Ovary (tissue), 3 donors: ENCODE data around the gene PKN1.

Source experiments
- EP300 ChIP-seq: sonication (generic); formaldehyde crosslinking; IDR thresholded peaks from one replicate; pipeline ENCODE4 v1.6.1; 2017; ENCODE audit warnings: antibody characterized with exemption
- POLR2A ChIP-seq: fragments of 450-650 bp; IDR thresholded peaks from one replicate; pipeline ENCODE4 v1.6.1; 2017; ENCODE audit warnings: antibody characterized with exemption, mild to moderate bottlenecking, moderate library complexity
- TF ChIP-seq, protein P1 (sequence below), 3 donors: fragments of 450-650 bp in 2 of 3; fragments of 200-600 bp in 1 of 3; IDR thresholded peaks; one replicate each; pipeline versions ENCODE4 v1.5.1 to v1.8.0; 2016 to 2022; ENCODE audit warnings: antibody characterized with exemption in 3 of 3, mild to moderate bottlenecking in 1 of 3
- donor health status: DM: no; HTN: no; CAD: no.

DNA sequence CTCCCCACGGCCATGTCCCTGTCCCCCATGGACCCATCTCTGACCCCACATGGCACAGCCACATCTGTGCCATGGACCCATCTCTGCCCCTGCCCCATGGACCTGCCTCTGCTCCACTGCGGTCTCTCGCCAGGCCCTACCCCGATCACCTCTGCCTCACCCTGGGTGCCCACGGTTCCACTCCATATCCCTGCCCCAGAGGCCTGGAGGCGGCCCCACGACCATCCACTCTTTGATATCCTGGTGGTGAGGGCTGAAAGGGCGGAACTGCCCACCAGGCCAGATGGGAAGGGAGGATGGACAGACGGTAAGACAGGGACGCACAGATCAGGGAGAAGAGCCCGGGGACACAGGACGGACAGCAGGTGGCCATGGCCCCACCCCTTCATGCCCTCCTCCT, 41.7 kb downstream of the PKN1 start:
- TF ChIP-seq POLR2A (no peak), EP300 (no peak)
- TF ChIP-seq, protein P1, sequence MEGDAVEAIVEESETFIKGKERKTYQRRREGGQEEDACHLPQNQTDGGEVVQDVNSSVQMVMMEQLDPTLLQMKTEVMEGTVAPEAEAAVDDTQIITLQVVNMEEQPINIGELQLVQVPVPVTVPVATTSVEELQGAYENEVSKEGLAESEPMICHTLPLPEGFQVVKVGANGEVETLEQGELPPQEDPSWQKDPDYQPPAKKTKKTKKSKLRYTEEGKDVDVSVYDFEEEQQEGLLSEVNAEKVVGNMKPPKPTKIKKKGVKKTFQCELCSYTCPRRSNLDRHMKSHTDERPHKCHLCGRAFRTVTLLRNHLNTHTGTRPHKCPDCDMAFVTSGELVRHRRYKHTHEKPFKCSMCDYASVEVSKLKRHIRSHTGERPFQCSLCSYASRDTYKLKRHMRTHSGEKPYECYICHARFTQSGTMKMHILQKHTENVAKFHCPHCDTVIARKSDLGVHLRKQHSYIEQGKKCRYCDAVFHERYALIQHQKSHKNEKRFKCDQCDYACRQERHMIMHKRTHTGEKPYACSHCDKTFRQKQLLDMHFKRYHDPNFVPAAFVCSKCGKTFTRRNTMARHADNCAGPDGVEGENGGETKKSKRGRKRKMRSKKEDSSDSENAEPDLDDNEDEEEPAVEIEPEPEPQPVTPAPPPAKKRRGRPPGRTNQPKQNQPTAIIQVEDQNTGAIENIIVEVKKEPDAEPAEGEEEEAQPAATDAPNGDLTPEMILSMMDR (IDR thresholded peaks at IDR 0.05) = no peak
